Measurements from ENCODE around the gene BUD23. TPM values are rescaled to one million over a fixed set of nuclear protein-coding genes. Genes with fewer than 3 reads are reported as not detected.

The BUD23 gene
- total and polyA plus RNA-seq, 4 donors: 19.1 to 52.6 (median 37.8) TPM

GRCh38 chr7:73703225-73703624 lies 19.8 kb downstream of the BUD23 start:
- Histone ChIP-seq H3K4me1 (ENCODE audit: control insufficient read depth in 4 of 4, insufficient read depth in 4 of 4, low read length in 3 of 4) (no peaks in the 10 kb centered on the region), H3K4me3 (ENCODE audit: low read depth in 1 of 3, low read length in 3 of 3) (no peak overlapping the region), H3K27ac (ENCODE audit: low read depth in 1 of 2, low read length in 2 of 2) (no peak overlapping the region), H3K9me3 (ENCODE audit: control insufficient read depth in 4 of 4, low read length in 3 of 4) (no peaks in the 10 kb centered on the region), H3K9ac (ENCODE audit: low read depth in 1 of 2, low read length in 2 of 2) (no peak overlapping the region), H3K27me3 (ENCODE audit: control insufficient read depth in 4 of 4, insufficient read depth in 4 of 4, low read length in 3 of 4) (no peaks in the 10 kb centered on the region), H3K36me3 (ENCODE audit: control insufficient read depth in 4 of 4, insufficient read depth in 3 of 4, low read depth in 1 of 4, low read length in 3 of 4) (peaks cover 0 to 17% (median 3%) of the 10 kb centered on the region in 4 donors)
- TF ChIP-seq NR2F2 (IDR thresholded peaks at IDR 0.05): no peak
- no peak for TF ChIP-seq RXRA (IDR thresholded peaks at IDR 0.05)
- no peak for TF ChIP-seq CTCF (IDR thresholded peaks at IDR 0.05; ENCODE audit: low read depth, low read length, missing input control)
- TF ChIP-seq EGR1 (IDR thresholded peaks at IDR 0.05; ENCODE audit: low read depth in 2 of 2): no peak
- TF ChIP-seq JUND (IDR thresholded peaks at IDR 0.05): no peak
- TF ChIP-seq RAD21 (IDR thresholded peaks at IDR 0.05): no peak
- no peak for TF ChIP-seq REST (IDR thresholded peaks at IDR 0.05)
- no peak for TF ChIP-seq TAF1 (conservative IDR thresholded peaks at IDR 0.05)
- no peak for TF ChIP-seq FOXA2 (IDR thresholded peaks at IDR 0.05)
- TF ChIP-seq FOXA1 (IDR thresholded peaks at IDR 0.05): no peak
- no peak for TF ChIP-seq GABPA (IDR thresholded peaks at IDR 0.05 in 1 of 2, conservative IDR thresholded peaks at IDR 0.05 in 1 of 2)
- TF ChIP-seq ZBTB33 (IDR thresholded peaks at IDR 0.05): no peak
- TF ChIP-seq YY1 (IDR thresholded peaks at IDR 0.05): no peak
- no peak for TF ChIP-seq MAX (IDR thresholded peaks at IDR 0.05)
- TF ChIP-seq HNF4A (conservative IDR thresholded peaks at IDR 0.05): no peak
- TF ChIP-seq HNF4G (IDR thresholded peaks at IDR 0.05): no peak
- no peak for TF ChIP-seq SP1 (IDR thresholded peaks at IDR 0.05)
- DNase-seq (ENCODE audit: low spot score): no peak
- 86% methylated on average over 13 of the region's 13 CpGs for WGBS
